Measurements from ENCODE around the gene OCA2. TPM values are rescaled to one million over a fixed set of nuclear protein-coding genes. Genes with fewer than 3 reads are reported as not detected.

The OCA2 gene
- total RNA-seq, 4 donors from 2014 or later: 0.17 to 1.2 (median 0.24) TPM

DNA sequence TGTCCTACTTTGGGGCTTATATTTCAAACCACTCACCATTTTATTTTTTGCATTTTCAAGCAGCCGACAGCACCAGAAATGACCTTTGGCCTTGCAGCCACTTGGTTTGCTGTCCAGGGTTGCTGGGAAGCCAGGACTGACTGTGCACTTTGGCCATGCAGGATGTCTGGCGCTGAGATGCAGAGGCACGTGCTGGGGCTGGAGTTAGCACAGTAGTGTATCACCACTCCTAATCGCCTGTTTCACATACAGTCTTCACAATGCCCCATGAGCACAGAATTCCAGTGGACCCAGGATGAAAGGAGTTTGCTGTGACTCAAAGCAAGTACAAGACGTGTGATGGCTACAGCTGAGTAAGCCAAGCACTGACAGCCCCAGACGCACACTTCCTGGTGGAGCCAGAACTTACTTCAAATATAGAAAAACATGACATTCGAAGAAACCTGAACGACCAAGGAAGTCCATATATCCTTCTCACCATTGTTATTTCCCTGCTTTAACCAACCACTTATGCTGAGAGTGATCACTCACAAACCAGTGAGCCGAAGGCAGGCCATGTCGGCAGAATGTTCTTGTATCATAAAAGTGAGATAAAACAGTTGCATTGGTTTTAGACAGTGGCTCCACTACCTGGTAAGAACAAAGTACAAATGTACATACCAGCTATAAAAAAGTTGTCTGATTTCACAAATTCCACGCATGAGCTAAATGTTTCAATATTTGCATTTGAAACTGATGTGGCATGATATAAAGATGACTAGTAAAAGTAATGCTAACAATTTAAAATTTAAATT lies 16.0 kb downstream of the OCA2 start:
- peak; percentile 87 for DNase-seq (ENCODE audit: extremely low spot score)
- 64% methylated on average over 11 of the region's 11 CpGs for WGBS
- intact Hi-C loops (cut with DNase I): no loop called here
- H3K4me1 ChIP-seq: no peaks in the 10 kb centered on the region
- H3K4me3 ChIP-seq: no peak overlapping the region
- H3K36me3 ChIP-seq: no peaks in the 10 kb centered on the region
- TF ChIP-seq POLR2AphosphoS5 (IDR thresholded peaks at IDR 0.05) (no peak), POLR2A (IDR thresholded peaks at IDR 0.05; ENCODE audit: low read depth) (no peak), EP300 (IDR thresholded peaks at IDR 0.05) (no peak)
- TF ChIP-seq, protein P1, sequence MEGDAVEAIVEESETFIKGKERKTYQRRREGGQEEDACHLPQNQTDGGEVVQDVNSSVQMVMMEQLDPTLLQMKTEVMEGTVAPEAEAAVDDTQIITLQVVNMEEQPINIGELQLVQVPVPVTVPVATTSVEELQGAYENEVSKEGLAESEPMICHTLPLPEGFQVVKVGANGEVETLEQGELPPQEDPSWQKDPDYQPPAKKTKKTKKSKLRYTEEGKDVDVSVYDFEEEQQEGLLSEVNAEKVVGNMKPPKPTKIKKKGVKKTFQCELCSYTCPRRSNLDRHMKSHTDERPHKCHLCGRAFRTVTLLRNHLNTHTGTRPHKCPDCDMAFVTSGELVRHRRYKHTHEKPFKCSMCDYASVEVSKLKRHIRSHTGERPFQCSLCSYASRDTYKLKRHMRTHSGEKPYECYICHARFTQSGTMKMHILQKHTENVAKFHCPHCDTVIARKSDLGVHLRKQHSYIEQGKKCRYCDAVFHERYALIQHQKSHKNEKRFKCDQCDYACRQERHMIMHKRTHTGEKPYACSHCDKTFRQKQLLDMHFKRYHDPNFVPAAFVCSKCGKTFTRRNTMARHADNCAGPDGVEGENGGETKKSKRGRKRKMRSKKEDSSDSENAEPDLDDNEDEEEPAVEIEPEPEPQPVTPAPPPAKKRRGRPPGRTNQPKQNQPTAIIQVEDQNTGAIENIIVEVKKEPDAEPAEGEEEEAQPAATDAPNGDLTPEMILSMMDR (IDR thresholded peaks at IDR 0.05): no peak
- peaks cover 0 to 12% (median 0%) of the 10 kb centered on the region in 4 donors for H3K27me3 ChIP-seq
- peaks cover 0 to 7% (median 0%) of the 10 kb centered on the region in 4 donors for H3K9me3 ChIP-seq
- no peak overlapping the region for H3K27ac ChIP-seq (replicated peaks in 1 of 4)

GRCh38 chr15:28081594-28081993 lies 17.5 kb downstream of the OCA2 start:
- H3K36me3 ChIP-seq: no peaks in the 10 kb centered on the region
- TF ChIP-seq EP300 (IDR thresholded peaks at IDR 0.05): no peak
- TF ChIP-seq, protein P1 (IDR thresholded peaks at IDR 0.05): no peak
- intact Hi-C loops (cut with DNase I): no loop called here
- H3K27ac ChIP-seq (replicated peaks in 1 of 4): no peak overlapping the region
- H3K4me1 ChIP-seq: no peaks in the 10 kb centered on the region
- DNase-seq (ENCODE audit: extremely low spot score): peak; percentile 87
- H3K4me3 ChIP-seq: no peak overlapping the region
- H3K9me3 ChIP-seq: peaks cover 0 to 7% (median 0%) of the 10 kb centered on the region in 4 donors
- peaks cover 0 to 12% (median 0%) of the 10 kb centered on the region in 4 donors for H3K27me3 ChIP-seq
- WGBS: 95% methylated on average over 20 of the region's 20 CpGs

DNA sequence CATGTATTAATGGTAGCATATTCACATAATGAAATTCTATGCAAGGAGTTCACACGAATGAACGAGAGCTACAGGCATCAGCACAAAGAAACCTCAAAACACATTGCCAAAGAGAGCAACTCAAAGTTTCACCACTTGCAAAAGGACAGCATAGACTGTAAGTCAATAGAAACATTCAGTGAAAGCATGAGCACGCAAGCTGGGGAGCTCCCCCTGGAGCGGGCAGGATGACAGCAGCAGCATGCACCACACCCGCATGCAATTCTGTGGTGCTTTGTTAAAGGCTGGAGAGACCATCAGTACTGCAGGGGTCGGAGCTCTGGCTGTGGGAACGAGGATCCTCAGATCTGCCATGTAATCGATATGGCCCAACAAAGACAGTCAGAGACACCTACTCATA lies 18.7 kb downstream of the OCA2 start:
- H3K27ac ChIP-seq (replicated peaks in 1 of 4): no peak overlapping the region
- no peak overlapping the region for H3K4me3 ChIP-seq
- intact Hi-C loops (cut with DNase I): no loop called here
- H3K9me3 ChIP-seq: peaks cover 0 to 7% (median 0%) of the 10 kb centered on the region in 4 donors
- DNase-seq (ENCODE audit: extremely low spot score): peak; percentile 62
- 59% methylated on average over 8 of the region's 8 CpGs for WGBS
- peaks cover 0 to 11% (median 0%) of the 10 kb centered on the region in 4 donors for H3K27me3 ChIP-seq
- H3K4me1 ChIP-seq: no peaks in the 10 kb centered on the region
- TF ChIP-seq POLR2AphosphoS5 (IDR thresholded peaks at IDR 0.05) (no peak), EP300 (IDR thresholded peaks at IDR 0.05) (no peak), POLR2A (IDR thresholded peaks at IDR 0.05; ENCODE audit: low read depth) (no peak)
- TF ChIP-seq, protein P1 (IDR thresholded peaks at IDR 0.05): no peak
- H3K36me3 ChIP-seq: no peaks in the 10 kb centered on the region

- H3K27me3 ChIP-seq: peaks cover 0 to 1% (median 0%) of the 10 kb centered on the region in 4 donors
- H3K4me3 ChIP-seq: no peak overlapping the region
- H3K4me1 ChIP-seq: no peaks in the 10 kb centered on the region
- intact Hi-C loops (cut with DNase I): no loop called here
- peaks cover 0 to 3% (median 0%) of the 10 kb centered on the region in 4 donors for H3K9me3 ChIP-seq
- TF ChIP-seq, protein P1 (IDR thresholded peaks at IDR 0.05): no peak
- TF ChIP-seq POLR2AphosphoS5 (IDR thresholded peaks at IDR 0.05): no peak
- 77% methylated on average over 5 of the region's 9 CpGs for WGBS
- peak; percentile 82 for DNase-seq (ENCODE audit: extremely low spot score)
- H3K27ac ChIP-seq (replicated peaks in 1 of 4): no peak overlapping the region
- no peaks in the 10 kb centered on the region for H3K36me3 ChIP-seq
Observed at GRCh38 chr15:28079313-28079969, 19.7 kb downstream of the OCA2 start.
